Pancreas (tissue), 10 donors: Measurements from ENCODE around the gene CFAP57. TPM values are rescaled to one million over a fixed set of nuclear protein-coding genes. Genes with fewer than 3 reads are reported as not detected.

Source experiments
- ATAC-seq, 4 donors: fragments of 200-7000 bp; cut with Tn5 transposase; one replicate each; pipeline versions ENCODE4 v1.8.0 to v1.9.1; 2020; ENCODE audit warnings: mild to moderate bottlenecking in 4 of 4, moderate library complexity in 4 of 4
- DNase-seq, 6 donors: peaks; one replicate each; pipeline ENCODE4 v3.0.0-alpha.2; 2020
- FAIRE-seq: peaks from 2 replicates; lab custom pipeline; 2012; peaks lifted over from hg19 to GRCh38; lab: Jason Lieb, UNC
- H3K27ac ChIP-seq, 4 donors: fragments of 200-600 bp; sonication (generic); 1 replicate in 3 of 4; 2 replicates in 1 of 4; pipeline versions ENCODE4 v1.5.0 to v1.8.0; 2020
- H3K27me3 ChIP-seq, 4 donors: fragments of 200-600 bp; one replicate each; pipeline ENCODE4 v1.8.0; 2021
- H3K36me3 ChIP-seq, 3 donors: fragments of 200-600 bp; sonication (generic) in 1 of 3; one replicate each; pipeline versions ENCODE4 v1.5.0 to v1.8.0; 2020 to 2021
- H3K4me1 ChIP-seq, 3 donors: fragments of 200-600 bp; one replicate each; pipeline ENCODE4 v1.8.0; 2021
- H3K4me3 ChIP-seq, 4 donors: fragments of 200-600 bp; sonication (generic) in 2 of 4; one replicate each; pipeline versions ENCODE4 v1.5.0 to v1.8.0; 2020 to 2021
- H3K9me3 ChIP-seq, 4 donors: fragments of 200-600 bp; one replicate each; pipeline ENCODE4 v1.8.0; 2021
- WGBS, 2 donors: extraction: QIAGEN DNeasy Blood & Tissue Kit; methylation state at CpG; one replicate each; pipeline ENCODE4 v1.1.7; 2013; 5-methylcytosine and 5-hydroxymethylcytosine counted together
- intact Hi-C, 3 donors: fragments of 100-400 bp; cut with DNase I; formaldehyde crosslinking; loops; one replicate each; pipeline versions ENCODE4 v1.11.1 to v1.14.2; 2022
- polyA plus RNA-seq, 2 donors: library from polyadenylated mRNA; stranded (reverse); fragments of 200-250 nt; gene quantifications; one replicate each; pipeline ENCODE4 v1.2.3, GENCODE V29; 2013
- total RNA-seq, 6 donors: library from RNA; stranded (reverse); fragmentation: NEBNext Ultra II Directional in 4 of 6; extraction: Animal tissue kit (Norgen Biotek cat#: 25700) in 4 of 6; gene quantifications; one replicate each; pipeline versions ENCODE4 v1.2.1 to v1.2.4, GENCODE V29; 2021 to 2023
- TF ChIP-seq, protein P1 (sequence below), 4 donors: fragments of 200-600 bp; sonication (generic) in 3 of 4; IDR thresholded peaks; one replicate each; pipeline versions ENCODE4 v1.5.0 to v1.8.0; 2021; ENCODE audit warnings: antibody characterized with exemption in 4 of 4
- donor health status: healthy with polysubstance abuse.
- donor health status: DM: no; HTN: no; CAD: no; lungs with moderate emphysema.
- donor health status: DM: no; HTN: no; CAD: no.
- donor health status: control.
- donor health status: control.
- donor health status: Bipolar disorder and iron deficiency.
- donor health status: DM: yes; HTN: yes; CAD: no.
- donor health status: DM: no; HTN: no; CAD: no.
- donor health status: DM: no; HTN: no; CAD: no.
- donor health status: DM: yes; HTN: yes; CAD: no.

The CFAP57 gene
- total and polyA plus RNA-seq, 8 donors, result 0.14 to 0.61 (median 0.21) TPM

DNA sequence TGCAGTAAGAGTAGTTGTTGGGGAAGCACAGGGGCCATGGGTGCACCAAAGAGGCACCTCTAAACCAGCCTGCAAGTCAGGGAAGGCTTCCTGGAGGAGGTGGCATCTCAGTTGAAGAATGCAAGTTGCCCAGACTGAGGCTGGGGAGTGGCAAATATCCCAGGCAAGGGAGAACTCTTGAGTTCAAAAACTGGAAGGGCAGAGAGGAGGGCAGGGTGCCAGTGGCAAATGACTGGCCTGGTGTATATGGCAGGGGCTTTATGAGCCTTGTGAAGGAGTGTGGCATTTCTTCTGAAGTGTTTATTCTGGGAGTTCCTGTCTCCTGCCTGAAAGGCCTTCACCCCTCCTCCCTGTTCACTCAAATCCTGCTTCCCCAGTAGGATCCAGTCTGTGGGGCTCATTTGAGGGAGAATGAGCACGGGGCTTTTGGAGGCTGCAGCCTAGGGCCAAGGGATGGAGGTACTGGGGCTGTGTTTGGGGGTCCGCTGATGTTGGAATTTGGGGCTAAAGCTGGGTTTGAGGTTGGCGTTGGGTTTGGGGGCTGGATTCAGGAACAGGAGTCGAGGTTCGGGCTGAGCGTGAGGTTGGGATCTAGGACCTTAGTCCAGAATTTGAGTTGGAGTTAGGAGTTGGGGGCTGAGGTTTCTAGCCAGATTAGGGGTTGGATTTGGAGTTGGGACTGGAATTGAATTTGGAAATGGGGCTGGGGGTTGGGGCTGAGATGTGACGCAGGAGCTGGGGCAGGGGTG lies 97.7 kb downstream of the CFAP57 start, which contains the start of gene TMEM125:
Gene TMEM125 (plus strand): TSS at position 357 of the 749 bp plus-strand sequence. CDS start 2,740 bp downstream, outside the sequence.
- no peaks in the 10 kb centered on the region for H3K9me3 ChIP-seq
- FAIRE-seq, result no peak
- peak in 3 of 4 donors; percentile 1 to 6 (median 5) for ATAC-seq
- H3K4me3 ChIP-seq, result peak within 1 kb of the TSS; percentile 14 to 56 (median 34)
- 40 to 42% methylated on average over 7 of the region's 7 CpGs for WGBS, 2 donors
- intact Hi-C loops, result no loop called here
- H3K4me1 ChIP-seq, result peaks cover 12 to 15% (median 15%) of the 10 kb centered on the region in 3 donors
- peak in 3 of 6 donors; percentile 42 to 63 (median 42) for DNase-seq
- no peaks in the 10 kb centered on the region for H3K27me3 ChIP-seq
- peaks cover 0 to 5% (median 0%) of the 10 kb centered on the region in 3 donors for H3K36me3 ChIP-seq
- H3K27ac ChIP-seq, result peak within 1 kb of the TSS; percentile 48 to 79 (median 70)
- TF ChIP-seq, protein P1, sequence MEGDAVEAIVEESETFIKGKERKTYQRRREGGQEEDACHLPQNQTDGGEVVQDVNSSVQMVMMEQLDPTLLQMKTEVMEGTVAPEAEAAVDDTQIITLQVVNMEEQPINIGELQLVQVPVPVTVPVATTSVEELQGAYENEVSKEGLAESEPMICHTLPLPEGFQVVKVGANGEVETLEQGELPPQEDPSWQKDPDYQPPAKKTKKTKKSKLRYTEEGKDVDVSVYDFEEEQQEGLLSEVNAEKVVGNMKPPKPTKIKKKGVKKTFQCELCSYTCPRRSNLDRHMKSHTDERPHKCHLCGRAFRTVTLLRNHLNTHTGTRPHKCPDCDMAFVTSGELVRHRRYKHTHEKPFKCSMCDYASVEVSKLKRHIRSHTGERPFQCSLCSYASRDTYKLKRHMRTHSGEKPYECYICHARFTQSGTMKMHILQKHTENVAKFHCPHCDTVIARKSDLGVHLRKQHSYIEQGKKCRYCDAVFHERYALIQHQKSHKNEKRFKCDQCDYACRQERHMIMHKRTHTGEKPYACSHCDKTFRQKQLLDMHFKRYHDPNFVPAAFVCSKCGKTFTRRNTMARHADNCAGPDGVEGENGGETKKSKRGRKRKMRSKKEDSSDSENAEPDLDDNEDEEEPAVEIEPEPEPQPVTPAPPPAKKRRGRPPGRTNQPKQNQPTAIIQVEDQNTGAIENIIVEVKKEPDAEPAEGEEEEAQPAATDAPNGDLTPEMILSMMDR (IDR thresholded peaks at IDR 0.05), result no peak

DNA sequence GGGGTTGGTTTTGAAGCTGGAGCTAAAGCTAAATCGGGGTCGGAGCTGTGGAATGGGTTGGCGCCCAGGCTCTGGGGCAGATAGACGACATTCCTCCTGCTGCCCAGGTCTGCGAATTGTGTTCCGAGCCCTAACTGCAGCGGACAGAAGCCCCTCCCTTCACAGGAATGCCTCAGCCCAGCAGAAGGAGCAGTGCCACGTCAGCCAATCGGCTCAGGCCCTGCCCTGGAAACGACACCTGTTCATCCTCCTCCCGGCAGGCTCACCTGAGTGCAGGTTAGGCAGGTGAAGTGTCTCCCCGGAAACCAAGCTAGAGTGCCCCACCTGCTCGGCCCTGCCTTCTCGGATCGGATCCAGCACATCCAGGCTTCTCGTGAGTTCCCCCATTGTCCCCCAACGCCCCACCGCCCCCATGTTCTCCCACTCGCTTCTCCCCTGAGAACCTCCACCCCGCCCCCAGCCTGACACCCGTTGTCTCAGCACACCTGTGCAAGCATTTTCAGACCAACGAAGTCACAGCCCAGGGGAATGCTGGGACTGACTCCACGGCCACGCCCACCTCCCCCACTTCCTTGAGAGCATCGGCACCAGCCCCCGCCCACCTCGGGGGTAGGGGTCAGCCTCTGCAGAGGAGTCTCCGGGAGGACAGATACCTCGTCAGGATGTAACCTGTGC lies 98.4 kb downstream of the CFAP57 start:
- H3K4me1 ChIP-seq, result peaks cover 5 to 11% (median 9%) of the 10 kb centered on the region in 3 donors
- TF ChIP-seq, protein P1 (IDR thresholded peaks at IDR 0.05), result no peak
- WGBS, 2 donors, result 3 to 8% methylated on average over 29 of the region's 29 CpGs
- H3K4me3 ChIP-seq, result peak overlapping the region; percentile 14 to 56 (median 34)
- peak overlapping the region; percentile 48 to 79 (median 70) for H3K27ac ChIP-seq
- ATAC-seq (peak; percentile 92 to 96 (median 94)), FAIRE-seq (no peak), DNase-seq (peak; percentile 83 to 96 (median 92))
- no peaks in the 10 kb centered on the region for H3K9me3 ChIP-seq
- no peaks in the 10 kb centered on the region for H3K27me3 ChIP-seq
- intact Hi-C loops, result no loop called here
- H3K36me3 ChIP-seq, result peaks cover 0 to 5% (median 0%) of the 10 kb centered on the region in 3 donors

DNA sequence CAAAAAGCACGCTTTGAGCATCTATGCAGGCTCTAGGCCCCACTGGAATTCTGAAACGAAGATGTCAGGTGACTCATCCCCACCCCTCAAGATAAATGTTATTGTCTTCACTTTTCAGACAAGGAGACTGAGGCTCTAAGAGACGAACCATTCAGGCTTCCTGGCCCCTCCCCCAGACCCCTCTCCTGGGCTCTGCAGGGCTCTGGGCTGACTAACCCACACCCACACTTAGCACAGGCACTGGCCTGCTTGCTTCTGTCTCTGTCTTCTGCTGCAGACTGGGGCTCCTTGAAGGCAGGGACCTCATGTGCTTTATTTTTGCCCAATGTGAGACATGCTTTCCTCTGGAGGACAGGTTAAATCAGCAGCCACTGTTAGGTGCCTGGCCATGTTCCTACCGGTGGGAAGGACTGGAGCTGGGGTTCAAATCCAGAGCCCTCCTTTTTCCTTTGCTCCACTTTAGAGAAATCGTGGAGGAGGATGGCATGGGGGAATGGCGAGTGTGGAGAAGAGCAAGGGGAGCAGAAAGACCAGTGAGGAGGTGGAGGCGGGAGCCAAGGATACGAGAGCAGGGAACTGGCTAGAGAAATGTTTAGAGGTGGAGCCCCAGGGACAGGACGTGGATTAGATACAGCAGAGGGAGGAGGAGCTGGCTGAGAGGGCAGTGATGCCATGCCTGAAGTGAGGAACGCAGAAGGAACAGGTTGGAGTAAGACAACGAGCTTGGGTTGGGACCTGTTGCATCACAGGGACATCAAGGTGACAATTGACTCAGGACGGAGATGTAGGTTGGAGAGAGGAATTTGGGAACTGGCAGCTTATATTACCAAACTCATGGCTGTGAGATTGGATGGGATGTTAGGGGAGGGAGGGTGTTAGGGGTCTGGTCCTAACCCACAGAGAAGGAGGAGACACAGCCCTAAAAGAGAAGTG lies 99.3 kb downstream of the CFAP57 start:
- H3K4me3 ChIP-seq, result peak overlapping the region; percentile 14 to 56 (median 34)
- H3K27ac ChIP-seq, result peak overlapping the region; percentile 38 to 79 (median 70)
- ATAC-seq (peak in 1 of 4 donors; percentile 3), DNase-seq (peak in 2 of 6 donors; percentile 13 to 22), FAIRE-seq (no peak)
- no peaks in the 10 kb centered on the region for H3K27me3 ChIP-seq
- H3K9me3 ChIP-seq, result no peaks in the 10 kb centered on the region
- H3K4me1 ChIP-seq, result peaks cover 5 to 18% (median 11%) of the 10 kb centered on the region in 3 donors
- peaks cover 0 to 5% (median 0%) of the 10 kb centered on the region in 3 donors for H3K36me3 ChIP-seq
- WGBS, 2 donors, result 30 to 31% methylated on average over 12 of the region's 12 CpGs
- intact Hi-C loops, result no loop called here
- TF ChIP-seq, protein P1 (IDR thresholded peaks at IDR 0.05), result no peak

DNA sequence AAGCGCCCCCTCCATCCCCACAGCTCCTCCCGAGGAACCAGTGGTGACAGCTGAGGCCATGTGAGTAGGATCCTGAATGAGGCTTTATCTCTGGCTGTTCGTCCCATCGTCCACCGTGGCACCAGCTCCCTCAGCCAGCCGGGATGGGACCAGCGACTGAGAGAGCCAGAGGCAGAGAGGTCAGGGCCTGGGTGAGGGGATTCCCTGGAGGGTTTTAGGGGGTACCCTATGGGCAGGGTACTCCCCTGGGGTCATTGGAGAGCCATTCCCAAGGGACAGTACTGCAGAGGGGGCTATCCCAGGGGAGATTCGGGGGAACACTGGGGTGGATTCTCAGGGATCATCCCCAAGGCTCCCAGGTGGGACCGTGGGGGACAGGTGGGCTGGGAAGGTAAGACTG lies 100.0 kb downstream of the CFAP57 start:
- TF ChIP-seq, protein P1 (IDR thresholded peaks at IDR 0.05), result no peak
- 49 to 55% methylated on average over 9 of the region's 9 CpGs for WGBS, 2 donors
- Histone ChIP-seq H3K27ac (no peak overlapping the region), H3K36me3 (peaks cover 0 to 5% (median 0%) of the 10 kb centered on the region in 3 donors), H3K4me1 (peaks cover 5 to 24% (median 15%) of the 10 kb centered on the region in 3 donors), H3K4me3 (peak overlapping the region in 1 of 4 donors; percentile 56), H3K9me3 (no peaks in the 10 kb centered on the region), H3K27me3 (no peaks in the 10 kb centered on the region)
- no peak for FAIRE-seq
- ATAC-seq, result no peak
- intact Hi-C loops, result no loop called here
- peak in 2 of 6 donors; percentile 7 to 13 for DNase-seq
